Measurements from ENCODE around the gene CAPN1.

Gene CAPN1

DNA sequence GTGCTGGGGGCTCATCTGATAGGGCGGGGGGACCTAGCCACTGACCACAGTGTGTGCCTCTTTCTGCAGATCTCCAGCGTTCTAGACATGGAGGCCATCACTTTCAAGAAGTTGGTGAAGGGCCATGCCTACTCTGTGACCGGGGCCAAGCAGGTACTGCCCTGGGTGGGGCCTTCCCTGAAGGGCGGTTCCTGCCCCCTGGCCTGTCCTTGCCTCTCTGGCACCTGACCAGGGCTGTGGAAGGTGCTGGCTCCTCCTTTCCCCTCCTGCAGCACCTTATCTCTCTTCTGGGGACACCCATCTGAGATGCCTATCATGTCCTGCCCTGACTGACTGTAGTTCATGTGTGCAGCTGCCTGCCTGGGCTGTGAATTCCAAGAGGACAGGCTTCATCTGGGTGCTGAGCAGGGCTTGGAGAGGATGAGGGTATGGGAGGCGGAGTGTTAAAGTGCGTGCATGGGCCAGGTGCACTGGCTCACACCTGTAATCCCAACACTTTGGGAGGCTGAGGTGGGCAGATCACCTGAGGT lies 5.5 kb downstream of the CAPN1 start:
- no peak overlapping the region for H3K4me3 ChIP-seq (ENCODE audit: low read depth, low read length)
- DNase-seq (ENCODE audit: low read depth), result no peak

DNA sequence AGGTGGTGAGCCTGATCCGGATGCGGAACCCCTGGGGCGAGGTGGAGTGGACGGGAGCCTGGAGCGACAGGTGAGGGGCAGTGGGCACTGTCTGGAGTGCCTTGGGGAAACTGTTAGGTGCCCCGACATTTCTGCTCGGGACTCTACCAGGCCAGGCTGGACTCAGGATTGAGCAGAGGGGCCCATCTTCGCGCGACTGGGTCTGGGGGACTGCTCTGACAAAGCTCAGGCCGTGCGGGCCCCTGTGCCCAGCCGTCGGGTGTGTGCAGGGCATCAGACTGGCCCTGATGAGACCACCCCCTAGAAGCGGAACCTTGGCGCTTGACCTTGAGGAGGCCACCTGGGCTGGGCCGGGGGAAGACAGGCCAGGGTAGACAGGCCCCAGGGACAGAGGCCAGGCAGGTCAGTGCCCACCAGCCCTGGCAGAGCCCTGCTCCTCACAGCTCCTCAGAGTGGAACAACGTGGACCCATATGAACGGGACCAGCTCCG lies 6.3 kb downstream of the CAPN1 start:
- no peak for DNase-seq (ENCODE audit: low read depth)
- no peak overlapping the region for H3K4me3 ChIP-seq (ENCODE audit: low read depth, low read length)

DNA sequence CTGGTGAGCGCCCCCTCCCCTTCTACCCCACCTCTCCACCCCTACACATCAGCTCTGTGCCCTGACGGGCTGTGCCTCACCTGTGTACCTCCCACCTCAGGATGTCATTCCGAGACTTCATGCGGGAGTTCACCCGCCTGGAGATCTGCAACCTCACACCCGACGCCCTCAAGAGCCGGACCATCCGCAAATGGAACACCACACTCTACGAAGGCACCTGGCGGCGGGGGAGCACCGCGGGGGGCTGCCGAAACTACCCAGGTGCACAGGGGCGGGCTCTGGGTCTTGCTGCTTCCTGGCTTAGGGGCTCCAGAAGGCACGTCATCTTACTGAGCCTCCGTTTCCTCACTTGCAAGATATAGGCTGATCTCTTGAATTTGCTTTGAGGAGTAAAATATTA lies 6.8 kb downstream of the CAPN1 start:
- no peak overlapping the region for H3K4me3 ChIP-seq (ENCODE audit: low read depth, low read length)
- DNase-seq (ENCODE audit: low read depth), result no peak

DNA sequence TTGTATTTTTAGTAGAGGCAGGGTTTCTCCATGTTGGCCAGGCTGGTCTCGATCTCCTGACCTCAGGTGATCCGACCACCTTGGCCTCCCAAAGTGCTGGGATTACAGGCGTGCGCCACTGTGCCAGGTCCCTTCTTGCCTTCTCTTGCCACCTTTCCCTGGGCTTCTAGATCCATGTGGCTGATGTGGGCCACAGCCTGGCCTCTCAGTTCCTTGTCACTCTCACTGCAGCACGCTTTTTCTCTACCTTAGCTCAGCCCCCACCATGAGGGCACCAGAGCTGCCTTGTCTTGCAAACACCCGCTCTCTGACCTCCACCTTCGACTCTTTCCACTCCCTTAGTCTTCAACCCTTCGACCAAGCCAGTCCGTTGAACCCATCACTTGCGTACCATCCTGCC lies 7.5 kb downstream of the CAPN1 start:
- H3K4me3 ChIP-seq (ENCODE audit: low read depth, low read length), result no peak overlapping the region

DNA sequence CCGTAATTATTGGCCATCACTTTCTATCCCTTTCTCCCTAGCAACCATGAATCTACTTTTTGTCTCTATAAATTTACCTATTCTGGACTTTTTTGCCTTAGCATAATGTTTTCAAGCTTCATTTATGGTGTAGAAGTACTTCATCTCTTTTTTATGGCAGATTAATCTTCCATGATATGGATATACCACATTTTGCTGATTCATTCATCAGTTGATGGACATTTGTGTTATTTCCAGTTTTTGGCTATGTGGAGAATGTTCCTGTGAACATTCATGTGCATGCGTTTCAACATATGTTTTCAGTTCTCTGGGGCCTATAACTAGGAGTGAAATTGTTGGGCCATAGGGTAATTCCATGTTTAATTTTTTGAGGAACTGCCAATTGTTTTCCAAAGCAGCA lies 12.8 kb downstream of the CAPN1 start:
- no peak overlapping the region for H3K4me3 ChIP-seq (ENCODE audit: low read depth, low read length)
- DNase-seq (ENCODE audit: low read depth), result no peak

More for the DNA sequence above, 7.5 kb downstream of the CAPN1 start:
- DNase-seq (ENCODE audit: low read depth), result no peak

DNA sequence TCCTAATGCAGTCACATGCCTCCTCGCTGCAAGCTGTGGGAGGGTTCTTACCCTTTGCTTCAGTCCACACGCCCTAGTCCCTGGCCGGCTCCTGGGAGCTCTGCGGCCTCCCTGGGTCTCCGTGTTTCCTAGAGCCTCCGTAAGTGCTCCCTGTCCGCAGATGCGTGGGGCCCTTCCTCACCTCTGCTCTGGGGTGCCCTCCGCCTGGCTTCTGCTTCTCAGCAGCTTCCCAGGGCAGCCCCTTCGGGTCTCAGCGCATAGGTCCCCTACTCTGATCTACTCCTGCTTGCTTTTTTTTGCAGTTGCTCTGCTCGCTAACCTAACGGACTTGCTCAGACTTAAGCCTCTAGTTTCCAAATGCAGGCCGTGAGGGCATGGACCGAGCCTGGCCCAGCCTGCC lies 22.4 kb downstream of the CAPN1 start:
- no peak for DNase-seq (ENCODE audit: low read depth)
- no peak overlapping the region for H3K4me3 ChIP-seq (ENCODE audit: low read depth, low read length)

DNA sequence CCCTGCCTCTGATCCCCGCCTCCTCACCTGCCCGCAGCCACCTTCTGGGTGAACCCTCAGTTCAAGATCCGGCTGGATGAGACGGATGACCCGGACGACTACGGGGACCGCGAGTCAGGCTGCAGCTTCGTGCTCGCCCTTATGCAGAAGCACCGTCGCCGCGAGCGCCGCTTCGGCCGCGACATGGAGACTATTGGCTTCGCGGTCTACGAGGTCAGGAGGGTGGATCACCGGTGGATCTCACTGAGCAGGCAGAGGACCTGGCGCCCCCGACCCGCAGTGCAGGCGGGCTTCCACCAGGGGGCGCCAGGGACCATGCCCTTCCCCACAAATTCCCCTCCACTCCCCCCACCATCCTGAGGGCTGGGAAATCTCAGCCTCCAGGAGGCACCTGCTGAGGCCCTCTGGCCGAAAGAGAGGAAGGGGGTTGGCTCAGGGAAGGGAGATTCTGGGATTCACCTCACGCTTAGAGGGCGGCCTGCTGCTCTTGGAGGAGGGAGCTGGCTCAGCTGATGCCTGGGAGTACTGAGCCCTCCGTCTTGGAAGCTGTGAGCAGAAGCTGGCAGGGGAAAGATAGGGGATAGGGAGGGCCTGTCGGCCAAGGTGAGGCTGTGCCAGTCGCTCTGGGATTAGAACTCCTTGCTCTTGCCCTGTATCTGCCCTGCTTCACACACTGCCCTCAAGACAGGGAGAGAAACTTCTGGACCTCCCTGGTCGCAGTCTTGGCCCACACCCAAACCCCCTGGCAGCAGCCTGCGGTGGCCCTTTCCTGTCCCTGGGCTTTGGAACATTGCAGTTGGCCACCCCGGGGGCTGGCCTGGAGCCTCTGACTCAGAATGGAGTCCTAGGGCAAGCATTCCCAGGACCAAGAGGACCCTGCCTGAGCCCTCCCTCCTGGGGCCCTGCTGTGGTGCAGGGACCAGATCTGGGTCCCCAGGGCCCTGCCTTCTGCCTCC lies 23.2 kb downstream of the CAPN1 start:
- H3K4me3 ChIP-seq (ENCODE audit: low read depth, low read length), result no peak overlapping the region
- DNase-seq (ENCODE audit: low read depth), result no peak

DNA sequence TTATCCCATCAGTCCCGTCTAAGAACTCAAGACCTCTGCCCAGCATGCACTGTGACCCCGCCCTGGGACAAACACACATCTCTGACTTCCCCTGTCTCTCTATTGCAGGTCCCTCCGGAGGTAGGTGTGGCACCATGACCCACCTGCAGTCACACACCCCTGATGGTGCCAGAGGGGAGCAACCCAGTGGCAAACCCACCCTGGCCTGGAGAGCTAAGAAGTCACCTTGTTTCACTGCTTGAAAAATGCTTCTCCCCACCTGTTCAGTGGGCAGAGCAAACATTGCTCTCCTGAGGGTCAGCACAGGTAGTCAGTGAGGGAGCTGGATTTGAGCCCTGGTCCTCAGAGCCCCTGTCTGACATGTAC lies 23.9 kb downstream of the CAPN1 start:
- no peak for DNase-seq (ENCODE audit: low read depth)
- no peak overlapping the region for H3K4me3 ChIP-seq (ENCODE audit: low read depth, low read length)

DNA sequence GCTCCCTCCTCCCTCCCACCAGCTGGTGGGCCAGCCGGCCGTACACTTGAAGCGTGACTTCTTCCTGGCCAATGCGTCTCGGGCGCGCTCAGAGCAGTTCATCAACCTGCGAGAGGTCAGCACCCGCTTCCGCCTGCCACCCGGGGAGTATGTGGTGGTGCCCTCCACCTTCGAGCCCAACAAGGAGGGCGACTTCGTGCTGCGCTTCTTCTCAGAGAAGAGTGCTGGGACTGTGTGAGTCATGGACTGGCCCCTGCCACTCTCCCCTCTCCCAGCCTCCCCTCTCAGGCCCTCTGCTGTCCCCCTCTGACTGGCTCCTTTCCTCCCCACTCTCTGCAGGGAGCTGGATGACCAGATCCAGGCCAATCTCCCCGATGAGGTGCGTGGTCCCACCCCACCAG lies 24.7 kb downstream of the CAPN1 start:
- H3K4me3 ChIP-seq (ENCODE audit: low read depth, low read length), result no peak overlapping the region
- DNase-seq (ENCODE audit: low read depth), result no peak

DNA sequence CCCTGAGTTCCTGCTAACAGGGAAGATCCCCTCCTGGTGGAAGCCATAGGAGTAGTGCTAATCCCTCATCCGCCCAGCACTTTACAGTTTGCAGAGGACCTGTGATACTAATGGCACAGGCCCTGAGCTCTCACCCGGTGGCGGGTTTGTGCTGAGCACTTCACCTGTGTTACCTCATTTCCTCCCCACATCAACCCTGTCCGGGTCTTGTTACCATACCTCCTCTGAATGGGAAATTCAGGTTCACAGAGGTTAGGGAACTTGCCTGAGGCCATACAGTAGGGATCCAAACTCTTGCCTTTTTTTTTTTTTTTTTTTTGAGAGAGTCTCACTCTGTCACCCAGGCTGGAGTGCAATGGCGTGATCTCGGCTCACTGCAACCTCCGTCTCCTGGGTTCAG lies 25.2 kb downstream of the CAPN1 start:
- DNase-seq (ENCODE audit: low read depth), result no peak
- no peak overlapping the region for H3K4me3 ChIP-seq (ENCODE audit: low read depth, low read length)

DNA sequence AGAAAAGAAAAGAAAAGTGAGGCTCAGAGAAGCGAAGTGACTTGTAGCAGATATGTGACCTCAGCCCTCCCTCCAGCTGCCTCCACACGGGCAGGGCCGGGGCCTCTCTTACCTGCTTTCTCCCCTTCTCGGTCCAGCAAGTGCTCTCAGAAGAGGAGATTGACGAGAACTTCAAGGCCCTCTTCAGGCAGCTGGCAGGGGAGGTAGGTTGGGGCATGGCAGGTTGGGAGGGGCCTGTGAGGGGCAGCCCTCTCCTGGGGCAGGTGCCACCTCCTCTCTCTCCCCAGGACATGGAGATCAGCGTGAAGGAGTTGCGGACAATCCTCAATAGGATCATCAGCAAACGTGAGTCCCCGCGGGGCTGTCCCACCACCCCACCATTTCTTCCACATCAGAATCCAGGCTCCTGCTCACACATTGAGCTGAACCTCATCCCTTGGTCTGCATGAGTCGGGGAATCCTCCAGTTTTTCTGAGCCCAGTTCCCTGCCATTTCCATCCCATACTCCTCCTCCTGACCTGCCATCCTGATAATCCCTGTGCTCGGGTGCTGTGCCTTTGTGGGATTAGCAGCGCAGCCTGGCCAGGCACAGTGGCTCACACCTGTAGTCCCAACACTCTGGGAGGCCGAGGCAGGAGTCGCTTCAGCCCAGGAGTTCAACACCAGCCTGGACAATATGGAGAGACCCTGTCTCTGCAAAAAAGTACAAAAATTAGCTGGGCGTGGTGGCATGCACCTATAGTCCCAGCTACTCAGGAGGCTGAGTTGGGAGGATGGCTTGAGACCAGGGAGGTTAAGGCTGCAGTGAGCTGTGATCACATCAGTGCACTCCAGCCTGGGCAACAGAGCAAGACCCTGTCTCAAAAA lies 26.4 kb downstream of the CAPN1 start:
- no peak for DNase-seq (ENCODE audit: low read depth)
- no peak overlapping the region for H3K4me3 ChIP-seq (ENCODE audit: low read depth, low read length)

DNA sequence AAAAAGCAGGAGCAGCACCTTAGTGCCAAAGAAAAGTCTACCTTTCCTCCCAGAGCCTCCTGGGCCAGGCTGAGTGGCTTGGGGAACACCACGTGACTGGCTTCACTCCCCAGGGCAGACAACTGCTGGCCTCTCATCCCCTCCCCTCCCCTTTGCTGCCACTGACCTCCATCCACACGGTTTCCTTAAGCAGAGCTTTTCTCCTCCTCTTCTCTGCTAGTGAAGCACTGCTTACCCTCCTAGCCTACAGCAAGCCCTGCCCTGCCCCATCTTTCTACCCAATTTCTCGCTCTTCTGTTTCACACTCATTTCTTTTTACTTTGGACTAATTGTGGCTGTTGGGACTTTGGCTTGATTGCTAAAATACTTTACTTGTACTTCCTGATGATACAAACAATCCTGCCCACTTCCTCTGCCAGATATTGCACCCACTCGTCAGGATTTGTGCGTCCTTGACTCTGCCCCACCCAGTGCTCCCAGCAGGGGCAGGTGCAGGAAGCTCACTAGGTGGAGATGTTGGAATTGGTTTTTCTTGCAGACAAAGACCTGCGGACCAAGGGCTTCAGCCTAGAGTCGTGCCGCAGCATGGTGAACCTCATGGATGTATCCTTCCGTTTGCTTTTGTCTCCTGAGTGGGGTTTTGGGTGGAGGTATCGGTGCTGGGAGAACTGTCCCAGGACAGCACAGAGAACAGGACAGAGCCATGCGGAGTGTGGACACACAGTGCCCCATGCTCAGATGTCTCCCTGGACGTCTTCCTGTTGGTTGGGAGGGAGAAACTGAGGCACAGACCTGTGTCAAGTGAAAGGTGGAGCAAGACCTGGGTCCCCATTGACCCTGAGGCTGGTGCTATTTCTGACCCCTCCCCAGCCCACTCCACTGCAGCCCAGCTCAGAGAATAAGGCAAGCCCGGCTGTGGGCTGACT lies 27.3 kb downstream of the CAPN1 start:
- no peak for DNase-seq (ENCODE audit: low read depth)
- no peak overlapping the region for H3K4me3 ChIP-seq (ENCODE audit: low read depth, low read length)

DNA sequence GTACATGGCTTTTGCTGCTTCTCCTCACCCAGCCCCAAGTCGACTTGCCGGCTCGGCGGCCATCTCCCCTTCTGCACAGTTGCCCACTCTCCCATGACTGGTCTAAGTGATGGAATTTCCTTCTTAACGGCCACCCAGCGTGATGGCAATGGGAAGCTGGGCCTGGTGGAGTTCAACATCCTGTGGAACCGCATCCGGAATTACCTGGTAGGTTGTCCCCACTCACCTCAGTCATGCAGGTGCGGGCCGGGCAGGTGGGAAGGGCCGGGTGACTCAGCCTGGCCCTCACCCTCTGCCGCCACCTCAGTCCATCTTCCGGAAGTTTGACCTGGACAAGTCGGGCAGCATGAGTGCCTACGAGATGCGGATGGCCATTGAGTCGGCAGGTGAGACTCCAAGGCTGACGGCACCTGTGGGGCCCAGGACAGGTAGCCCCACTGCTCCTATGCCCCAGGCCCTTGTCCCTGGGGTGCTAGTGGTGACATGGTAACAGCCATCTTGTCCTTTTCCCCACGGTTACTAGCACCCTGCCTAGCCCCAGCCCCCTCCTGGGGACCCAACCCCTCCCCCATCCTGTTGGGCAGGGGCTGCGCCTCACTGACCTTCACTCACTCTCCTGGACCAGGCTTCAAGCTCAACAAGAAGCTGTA lies 28.1 kb downstream of the CAPN1 start:
- DNase-seq (ENCODE audit: low read depth), result no peak

DNA sequence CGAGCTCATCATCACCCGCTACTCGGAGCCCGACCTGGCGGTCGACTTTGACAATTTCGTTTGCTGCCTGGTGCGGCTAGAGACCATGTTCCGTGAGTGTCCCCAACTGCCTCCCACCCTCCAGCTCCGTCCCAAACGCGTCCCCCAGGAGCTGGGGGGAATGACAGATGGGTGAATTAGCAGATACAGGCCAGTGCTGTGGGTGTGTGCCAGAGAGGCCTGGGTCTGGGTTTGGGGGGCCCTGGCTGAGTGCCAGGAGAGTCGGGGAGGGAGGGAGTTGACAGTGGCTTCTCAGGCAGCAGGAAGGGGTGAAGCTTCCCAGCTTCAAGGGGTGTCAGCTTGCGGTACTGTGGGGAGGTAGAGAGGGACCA lies 28.6 kb downstream of the CAPN1 start:
- H3K4me3 ChIP-seq (ENCODE audit: low read depth, low read length), result no peak overlapping the region
- DNase-seq (ENCODE audit: low read depth), result no peak

More for the DNA sequence above, 28.1 kb downstream of the CAPN1 start:
- no peak overlapping the region for H3K4me3 ChIP-seq (ENCODE audit: low read depth, low read length)

DNA sequence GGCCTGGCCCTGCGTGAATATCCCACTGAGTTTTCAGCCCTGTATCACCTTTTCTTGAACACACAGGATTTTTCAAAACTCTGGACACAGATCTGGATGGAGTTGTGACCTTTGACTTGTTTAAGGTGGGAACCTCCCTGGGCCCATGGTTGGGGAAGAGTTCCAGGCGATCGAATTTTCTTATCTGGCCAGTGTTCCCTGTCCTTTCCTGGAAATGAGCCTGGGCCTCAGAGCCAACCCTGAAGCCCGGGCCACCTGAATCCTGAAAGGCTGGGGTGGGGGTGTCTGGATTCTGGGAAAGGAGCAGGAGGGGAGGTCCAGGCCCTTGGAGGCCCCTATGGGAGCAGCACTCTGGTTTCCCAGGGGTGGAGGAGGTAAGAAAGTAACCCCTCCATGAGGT lies 29.0 kb downstream of the CAPN1 start:
- no peak overlapping the region for H3K4me3 ChIP-seq (ENCODE audit: low read depth, low read length)
- no peak for DNase-seq (ENCODE audit: low read depth)

DNA sequence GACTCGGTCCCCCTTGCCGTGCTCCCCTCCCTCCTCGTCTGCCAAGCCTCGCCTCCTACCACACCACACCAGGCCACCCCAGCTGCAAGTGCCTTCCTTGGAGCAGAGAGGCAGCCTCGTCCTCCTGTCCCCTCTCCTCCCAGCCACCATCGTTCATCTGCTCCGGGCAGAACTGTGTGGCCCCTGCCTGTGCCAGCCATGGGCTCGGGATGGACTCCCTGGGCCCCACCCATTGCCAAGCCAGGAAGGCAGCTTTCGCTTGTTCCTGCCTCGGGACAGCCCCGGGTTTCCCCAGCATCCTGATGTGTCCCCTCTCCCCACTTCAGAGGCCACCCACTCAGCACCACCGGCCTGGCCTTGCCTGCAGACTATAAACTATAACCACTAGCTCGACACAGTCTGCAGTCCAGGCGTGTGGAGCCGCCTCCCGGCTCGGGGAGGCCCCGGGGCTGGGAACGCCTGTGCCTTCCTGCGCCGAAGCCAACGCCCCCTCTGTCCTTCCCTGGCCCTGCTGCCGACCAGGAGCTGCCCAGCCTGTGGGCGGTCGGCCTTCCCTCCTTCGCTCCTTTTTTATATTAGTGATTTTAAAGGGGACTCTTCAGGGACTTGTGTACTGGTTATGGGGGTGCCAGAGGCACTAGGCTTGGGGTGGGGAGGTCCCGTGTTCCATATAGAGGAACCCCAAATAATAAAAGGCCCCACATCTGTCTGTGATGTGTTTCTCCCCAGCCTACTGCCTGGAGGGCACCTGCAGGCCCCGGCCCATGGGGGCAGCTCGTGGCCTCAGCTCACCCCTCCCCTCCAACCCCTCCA lies 29.8 kb downstream of the CAPN1 start:
- no peak overlapping the region for H3K4me3 ChIP-seq (ENCODE audit: low read depth, low read length)

DNA sequence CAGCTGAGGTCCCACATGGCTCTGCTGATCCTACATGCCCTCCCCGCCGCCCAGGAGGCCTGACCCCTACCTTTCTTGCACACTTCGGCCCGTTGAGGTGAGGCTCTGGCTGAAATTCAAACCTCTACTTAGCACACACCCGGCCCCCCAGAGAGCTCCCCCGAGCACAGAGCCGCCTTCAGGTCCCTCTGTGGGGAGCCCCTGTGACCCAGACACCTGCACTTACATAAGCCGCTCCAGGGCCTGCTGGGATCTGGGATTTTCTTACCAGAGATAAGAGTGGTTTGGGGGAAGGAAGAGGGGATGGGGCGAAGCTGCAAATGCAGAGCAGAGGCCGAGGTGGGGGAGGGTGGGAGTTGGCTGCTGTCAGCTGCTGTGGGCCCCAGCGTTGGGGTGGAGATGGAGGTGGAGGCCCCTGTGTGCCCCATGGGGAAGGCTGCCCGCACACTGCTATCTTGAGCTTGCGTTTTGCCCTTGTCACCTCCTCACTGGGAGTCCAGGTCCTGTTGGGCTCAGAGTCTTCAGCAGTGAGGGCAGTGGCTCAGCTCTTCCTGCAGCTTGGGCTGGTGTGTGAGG lies 30.6 kb downstream of the CAPN1 start:
- DNase-seq (ENCODE audit: low read depth), result no peak
- H3K4me3 ChIP-seq (ENCODE audit: low read depth, low read length), result no peak overlapping the region

More for the DNA sequence above, 29.8 kb downstream of the CAPN1 start:
- DNase-seq (ENCODE audit: low read depth), result no peak

Measured in skeletal muscle cell (primary cell).